K562 (cell line): Measurements from ENCODE around the gene TUBB4B.

Source experiments
- CREB1 ChIP-seq, 2 experiments: sonication (generic) in 1 of 2; formaldehyde crosslinking in 1 of 2; IDR thresholded peaks; 2 replicates each; pipeline versions ENCODE4 v1.6.1 to v1.8.0; 2012 to 2022; ENCODE audit warnings: inconsistent platforms in 1 of 2, mild to moderate bottlenecking in 1 of 2, missing genetic modification reagents in 1 of 2, moderate library complexity in 1 of 2
- CTCF ChIP-seq, 3 experiments: IDR thresholded peaks in 2 of 3; conservative IDR thresholded peaks in 1 of 3; 2 replicates each; pipeline ENCODE4 v1.5.1; 2011 to 2012; ENCODE audit warnings: low read length in 3 of 3, mild to moderate bottlenecking in 3 of 3, control low read depth in 2 of 3, improper control_type of control experiment in 1 of 3, inconsistent platforms in 1 of 3, low read depth in 1 of 3, mixed read lengths in 1 of 3, moderate library complexity in 1 of 3; ENCODE audit not compliant: insufficient read depth in 2 of 3
- EGR1 ChIP-seq: fragments of 450-650 bp; conservative IDR thresholded peaks from 2 replicates; pipeline ENCODE4 v1.6.1; 2017; ENCODE audit warnings: mild to moderate bottlenecking
- EZH2 ChIP-seq: IDR thresholded peaks from 2 replicates; pipeline ENCODE4 v1.6.1; 2012; ENCODE audit warnings: low read depth, mild to moderate bottlenecking, inconsistent platforms, low read length, borderline replicate concordance
- FOXM1 ChIP-seq, 2 experiments: fragments of 450-650 bp in 1 of 2; sonication (generic) in 1 of 2; formaldehyde crosslinking in 1 of 2; IDR thresholded peaks; 2 replicates each; pipeline versions ENCODE4 v1.6.1 to v1.9.0; 2017 to 2022; ENCODE audit warnings: low read depth in 2 of 2, mild to moderate bottlenecking in 2 of 2, missing genetic modification reagents in 1 of 2, moderate library complexity in 1 of 2
- HDAC1 ChIP-seq, 2 experiments: fragments of 450-650 bp; IDR thresholded peaks; 2 replicates each; pipeline ENCODE4 v1.6.1; 2016 to 2017; ENCODE audit warnings: inconsistent platforms in 1 of 2, mild to moderate bottlenecking in 1 of 2, moderate library complexity in 1 of 2
- PCBP2 ChIP-seq: fragments of 200-400 bp; formaldehyde crosslinking; IDR thresholded peaks from 2 replicates; pipeline ENCODE4 v1.6.1; 2018; ENCODE audit warnings: low read length, low read depth, mild to moderate bottlenecking, moderate library complexity; ENCODE audit not compliant: poor library complexity, severe bottlenecking
- RNF2 ChIP-seq: sonication (generic); IDR thresholded peaks from 2 replicates; pipeline ENCODE4 v1.6.1; 2016

DNA sequence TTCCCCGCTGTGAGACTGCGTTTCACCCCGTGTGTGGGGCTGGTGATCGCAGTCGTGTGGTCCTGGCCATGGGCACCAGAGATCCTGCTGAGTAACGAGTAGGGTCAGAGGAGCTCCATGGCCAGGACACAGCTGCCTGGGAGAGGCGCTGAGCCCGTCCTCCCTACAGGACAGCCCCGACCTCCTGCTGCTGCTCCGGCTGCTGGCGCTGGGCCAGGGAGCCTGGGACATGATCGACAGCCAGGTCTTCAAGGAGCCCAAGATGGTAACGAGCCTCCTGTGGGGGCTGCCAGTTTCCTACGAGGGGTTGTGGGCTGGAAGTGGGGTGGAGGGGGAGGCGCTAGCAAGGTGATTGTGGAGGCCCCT, 25.1 kb downstream of the TUBB4B start:
- TF ChIP-seq RNF2 (no peak), CTCF (IDR thresholded peaks at IDR 0.05 in 2 of 3, conservative IDR thresholded peaks at IDR 0.05 in 1 of 3; ENCODE audit: insufficient read depth in 2 of 3, low read depth in 1 of 3, low read length in 3 of 3) (no peak), CREB1 (IDR thresholded peaks at IDR 0.05) (no peak), CREB1 (CRISPR knock-in tag; IDR thresholded peaks at IDR 0.05) (no peak), PCBP2 (no peak), FOXM1 (IDR thresholded peaks at IDR 0.05; ENCODE audit: low read depth) (no peak), FOXM1 (CRISPR knock-in tag; IDR thresholded peaks at IDR 0.05; ENCODE audit: low read depth) (no peak), EZH2 (no peak), HDAC1 (IDR thresholded peaks at IDR 0.05) (no peak), EGR1 (no peak)
